ENCODE measurements around the gene SLC25A11.
A peak's percentile ranks its signal among the peaks of the same experiment; 100 is the strongest.
"Not testable (repeated sequence)": the region's sequence is repeated elsewhere in the genome, so short reads cannot be mapped to it uniquely, and the experiment has no call there.

SLC25A11 gene

GRCh38 chr17:4921320-4921719 lies 18.5 kb downstream of the SLC25A11 start:
- no peak for DNase-seq (ENCODE audit: extremely low read depth in 1 of 2, low read depth in 1 of 2)

- DNase-seq (ENCODE audit: extremely low read depth in 1 of 2, low read depth in 1 of 2), result no peak
These were observed 19.3 kb downstream of the SLC25A11 start for GRCh38 chr17:4920351-4921048.

GRCh38 chr17:4919511-4920047 lies 20.3 kb downstream of the SLC25A11 start:
- DNase-seq (ENCODE audit: extremely low read depth in 1 of 2, low read depth in 1 of 2), result no peak

GRCh38 chr17:4914551-4914950 lies 25.3 kb downstream of the SLC25A11 start:
- DNase-seq (ENCODE audit: extremely low read depth in 1 of 2, low read depth in 1 of 2), result not testable (repeated sequence)

- DNase-seq (ENCODE audit: extremely low read depth in 1 of 2, low read depth in 1 of 2), result no peak
These were observed 25.9 kb downstream of the SLC25A11 start for GRCh38 chr17:4913994-4914393.

GRCh38 chr17:4908711-4909496 lies 30.9 kb downstream of the SLC25A11 start:
- peak; percentile 46 to 70 for DNase-seq (ENCODE audit: extremely low read depth in 1 of 2, low read depth in 1 of 2)

- no peak for DNase-seq (ENCODE audit: extremely low read depth in 1 of 2, low read depth in 1 of 2)
These were observed 31.5 kb downstream of the SLC25A11 start for GRCh38 chr17:4908301-4908700.

GRCh38 chr17:4906642-4907041 lies 33.2 kb downstream of the SLC25A11 start:
- DNase-seq (ENCODE audit: extremely low read depth in 1 of 2, low read depth in 1 of 2), result not testable (repeated sequence)

- DNase-seq (ENCODE audit: extremely low read depth in 1 of 2, low read depth in 1 of 2), result peak in 1 of 2 donors; percentile 72
These were observed 36.6 kb downstream of the SLC25A11 start, which contains the start of gene CHRNE for GRCh38 chr17:4903051-4903818. CHRNE (minus strand) TSS chr17:4903098; CDS start chr17:4903063, 35 bp downstream.

GRCh38 chr17:4902540-4902939 lies 37.3 kb downstream of the SLC25A11 start:
- no peak for DNase-seq (ENCODE audit: extremely low read depth in 1 of 2, low read depth in 1 of 2)

- DNase-seq (ENCODE audit: extremely low read depth in 1 of 2, low read depth in 1 of 2), result no peak
These were observed 38.0 kb downstream of the SLC25A11 start for GRCh38 chr17:4901648-4902344.

- no peak for DNase-seq (ENCODE audit: extremely low read depth in 1 of 2, low read depth in 1 of 2)
These were observed 38.7 kb downstream of the SLC25A11 start for GRCh38 chr17:4901108-4901647.

GRCh38 chr17:4900231-4901107 lies 39.4 kb downstream of the SLC25A11 start:
- DNase-seq (ENCODE audit: extremely low read depth in 1 of 2, low read depth in 1 of 2), result no peak

- peak; percentile 88 to 93 for DNase-seq (ENCODE audit: extremely low read depth in 1 of 2, low read depth in 1 of 2)
These were observed 40.3 kb downstream of the SLC25A11 start, which contains the start of gene C17orf107 for GRCh38 chr17:4899341-4900230. C17orf107 (plus strand) TSS chr17:4899536; CDS start chr17:4899763, 227 bp downstream.

- DNase-seq (ENCODE audit: extremely low read depth in 1 of 2, low read depth in 1 of 2), result no peak
These were observed 40.9 kb downstream of the SLC25A11 start for GRCh38 chr17:4898927-4899326.

GRCh38 chr17:4898351-4898750 lies 41.5 kb downstream of the SLC25A11 start:
- no peak for DNase-seq (ENCODE audit: extremely low read depth in 1 of 2, low read depth in 1 of 2)

- no peak for DNase-seq (ENCODE audit: extremely low read depth in 1 of 2, low read depth in 1 of 2)
These were observed 42.1 kb downstream of the SLC25A11 start for GRCh38 chr17:4897785-4898184.

- DNase-seq (ENCODE audit: extremely low read depth in 1 of 2, low read depth in 1 of 2), result no peak
These were observed 42.6 kb downstream of the SLC25A11 start for GRCh38 chr17:4897198-4897687.
